Left kidney (tissue), 2 donors: Measurements from ENCODE around the gene PRG3. TPM values are rescaled to one million over a fixed set of nuclear protein-coding genes. Genes with fewer than 3 reads are reported as not detected.
"Not testable (repeated sequence)": the region's sequence is repeated elsewhere in the genome, so short reads cannot be mapped to it uniquely, and the experiment has no call there.

Experiments
- DNase-seq: peaks from one replicate; pipeline ENCODE4 v3.0.0-alpha.2; 2013
- polyA plus RNA-seq: library from polyadenylated mRNA; unstranded; fragments of 120-200 nt; gene quantifications from one replicate; pipeline ENCODE4 v1.2.1, GENCODE V29; 2013; ENCODE audit not compliant: insufficient read length

The PRG3 gene
- polyA plus RNA-seq, 1 donor, result 0.48 TPM

DNA sequence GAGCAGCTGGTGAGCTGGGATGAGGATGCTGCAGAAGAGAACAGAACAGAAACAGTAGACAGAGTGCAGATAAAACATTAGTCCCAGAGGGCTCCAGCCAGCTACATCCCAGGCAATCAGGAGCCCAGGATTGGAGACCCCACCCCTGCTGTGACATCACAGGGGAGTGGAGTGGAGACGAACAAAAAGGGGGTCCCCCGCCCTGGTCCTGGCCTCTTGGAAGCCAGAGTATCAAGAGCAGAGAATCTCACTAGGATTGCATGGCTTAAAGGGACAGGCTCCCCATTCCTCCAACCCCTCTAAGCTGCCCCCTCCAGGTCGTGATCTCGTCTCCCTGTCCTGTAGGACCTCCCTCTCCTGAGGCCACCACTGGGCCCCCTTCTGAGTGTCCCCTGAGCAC, 42.8 kb downstream of the PRG3 start, which contains the start of gene P2RX3:
Gene P2RX3 (plus strand): TSS at position 211 of the 400 bp plus-strand sequence. CDS start 199 bp downstream, outside the sequence.
- no peak for DNase-seq

DNA sequence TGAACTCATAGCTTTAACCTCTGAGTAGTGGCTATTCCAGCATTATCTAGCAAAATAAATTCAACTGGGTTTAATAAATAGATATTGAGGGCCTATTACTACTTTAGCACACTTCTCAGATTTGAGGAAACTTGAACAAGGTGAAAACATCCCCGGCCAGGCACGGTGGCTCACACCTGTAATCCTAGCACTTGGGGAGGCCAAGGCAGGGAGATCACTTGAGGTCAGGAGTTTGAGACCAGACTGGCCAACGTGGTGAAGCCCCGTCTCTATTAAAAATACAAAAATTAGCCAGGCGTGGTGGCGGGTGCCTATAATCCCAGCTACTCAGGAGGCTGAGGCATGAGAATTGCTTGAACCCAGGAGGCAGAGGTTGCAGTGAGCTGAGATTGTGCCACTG, 44.1 kb downstream of the PRG3 start:
- DNase-seq, result not testable (repeated sequence)

DNA sequence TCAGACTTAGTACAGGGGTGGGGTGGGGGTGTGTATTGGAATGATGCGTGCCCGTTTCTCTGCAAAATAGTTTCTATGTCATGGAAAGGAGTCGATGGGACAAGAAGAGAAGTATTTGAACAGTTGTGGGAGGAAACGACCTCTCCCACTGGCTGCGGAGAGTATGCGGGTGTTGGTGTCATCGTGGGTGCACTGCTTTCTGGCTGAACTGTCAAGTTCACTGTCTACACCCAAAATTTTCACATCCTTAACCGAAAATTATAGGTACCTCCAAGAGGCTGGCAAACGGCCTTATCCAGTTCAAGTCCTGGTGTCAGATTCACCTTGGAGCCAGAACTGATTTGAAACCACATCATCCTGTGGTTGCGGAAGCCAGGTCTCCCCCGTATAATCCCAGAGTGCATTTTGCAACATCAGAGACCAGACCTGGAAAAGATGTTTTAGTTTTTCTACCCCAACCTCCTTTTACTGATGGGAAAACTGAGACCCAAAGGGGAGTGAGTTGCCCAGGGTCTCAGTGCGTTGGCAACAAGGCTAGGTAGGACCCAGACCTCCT, 44.8 kb downstream of the PRG3 start:
- DNase-seq, result no peak

DNA sequence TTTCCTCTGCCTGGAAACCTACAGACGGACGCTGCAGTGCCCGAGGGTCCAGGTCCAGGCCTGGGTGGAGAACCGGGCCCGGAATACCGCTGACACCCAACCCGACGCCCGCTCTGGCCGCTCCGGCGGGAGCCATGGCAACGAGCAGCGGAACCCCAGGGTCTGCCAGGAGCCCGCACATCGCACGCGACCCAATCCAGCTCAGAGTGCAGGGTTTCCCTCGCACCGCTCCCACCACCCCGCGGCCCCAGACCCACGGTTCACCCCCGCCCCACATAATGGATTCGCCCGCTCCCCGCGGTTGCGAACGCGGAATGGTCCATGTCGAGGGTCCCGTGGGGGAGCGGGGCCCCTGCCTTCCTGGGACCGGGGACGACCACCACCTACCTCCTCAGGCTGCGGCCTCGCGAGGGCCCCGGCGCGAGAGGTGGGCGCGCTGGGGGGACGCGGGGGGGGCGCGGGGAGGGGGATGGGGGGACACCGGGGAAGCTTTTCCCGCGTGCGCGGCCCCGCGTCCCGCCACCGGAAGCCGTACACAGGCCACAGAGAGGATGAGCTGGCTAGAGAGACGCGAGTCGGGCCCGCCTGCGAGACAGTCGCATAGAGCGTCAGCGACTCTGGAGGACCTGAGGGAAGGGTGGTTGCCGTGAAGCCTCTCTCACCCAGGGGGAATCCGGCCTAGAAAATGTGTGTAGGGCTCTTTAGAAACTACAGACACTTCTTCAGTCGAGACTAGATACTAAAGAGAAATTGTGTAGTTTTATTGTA, 45.4 kb downstream of the PRG3 start, which contains the start of gene SSRP1:
Gene SSRP1 (minus strand): TSS at position 550 of the 768 bp plus-strand sequence. CDS start 771 bp downstream, outside the sequence.
- DNase-seq, result peak; percentile 83

DNA sequence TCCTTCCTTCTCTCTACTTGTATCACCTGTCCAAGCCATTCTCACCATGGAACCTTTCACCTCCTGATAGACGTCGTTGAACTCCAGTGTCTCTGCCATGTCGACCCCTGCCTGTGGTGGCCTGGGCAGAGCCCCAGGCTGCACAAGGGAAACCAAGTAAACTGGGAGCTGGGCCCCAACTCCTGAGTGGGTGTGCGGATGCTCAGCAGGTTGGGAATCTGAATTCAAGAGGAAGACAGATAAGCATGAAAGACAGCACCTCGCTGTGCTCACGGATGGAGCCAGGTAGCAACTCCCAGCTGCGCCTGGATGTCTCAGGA, 46.0 kb downstream of the PRG3 start:
- DNase-seq, result no peak

DNA sequence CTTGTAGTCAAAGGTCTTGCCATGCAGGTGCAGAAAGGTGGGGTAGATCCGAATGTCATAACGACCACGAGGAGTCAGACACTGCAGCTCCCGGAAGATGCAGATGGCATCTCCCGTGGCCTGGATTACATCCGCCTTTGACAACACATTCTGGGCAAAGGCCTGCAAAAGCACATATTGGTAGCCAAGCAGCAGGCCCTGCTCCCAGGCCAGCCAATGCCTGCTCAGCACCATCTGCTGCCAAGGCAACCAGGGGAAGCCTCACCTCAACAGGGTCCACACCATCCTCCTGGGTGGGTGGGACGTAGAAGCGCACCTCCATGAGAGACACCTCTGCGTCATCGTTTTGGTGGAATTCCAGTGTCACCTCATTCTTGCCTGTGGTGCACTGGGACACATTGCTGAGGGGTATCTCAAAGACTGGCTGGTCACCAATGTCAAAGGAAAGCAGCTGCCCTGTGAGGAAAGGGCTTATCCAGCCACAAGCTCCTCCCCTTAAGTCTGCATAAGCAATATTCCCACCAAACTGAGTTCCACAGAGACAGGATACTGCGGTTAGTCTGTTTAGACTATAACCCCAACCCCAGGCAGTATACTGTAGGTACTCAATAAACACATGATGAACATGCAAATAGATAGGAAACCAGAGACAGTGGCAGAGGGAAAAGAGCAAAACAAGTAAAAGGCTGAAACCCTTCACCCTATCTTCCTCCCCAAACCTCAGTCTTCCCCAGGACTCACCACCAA, 48.1 kb downstream of the PRG3 start:
- no peak for DNase-seq

DNA sequence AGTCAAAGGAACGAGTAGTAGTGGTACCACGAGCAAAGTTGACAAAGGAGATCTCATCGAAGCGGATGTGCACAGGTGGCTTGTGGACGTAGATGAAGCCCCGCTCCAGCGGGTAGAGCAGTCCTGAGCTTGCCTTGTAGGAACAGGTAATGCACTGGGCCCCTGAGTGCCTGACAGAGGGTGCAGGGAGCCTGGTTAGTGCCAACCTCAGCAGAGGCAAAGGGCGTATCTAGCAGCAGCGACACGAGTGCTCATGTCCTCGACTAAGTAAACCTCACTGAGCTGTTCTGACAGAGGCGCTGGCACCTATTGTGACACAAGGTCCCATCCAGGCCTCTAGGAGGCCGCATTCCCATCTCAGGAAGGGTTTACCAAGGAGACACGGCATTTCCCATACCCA, 49.2 kb downstream of the PRG3 start:
- DNase-seq, result no peak

DNA sequence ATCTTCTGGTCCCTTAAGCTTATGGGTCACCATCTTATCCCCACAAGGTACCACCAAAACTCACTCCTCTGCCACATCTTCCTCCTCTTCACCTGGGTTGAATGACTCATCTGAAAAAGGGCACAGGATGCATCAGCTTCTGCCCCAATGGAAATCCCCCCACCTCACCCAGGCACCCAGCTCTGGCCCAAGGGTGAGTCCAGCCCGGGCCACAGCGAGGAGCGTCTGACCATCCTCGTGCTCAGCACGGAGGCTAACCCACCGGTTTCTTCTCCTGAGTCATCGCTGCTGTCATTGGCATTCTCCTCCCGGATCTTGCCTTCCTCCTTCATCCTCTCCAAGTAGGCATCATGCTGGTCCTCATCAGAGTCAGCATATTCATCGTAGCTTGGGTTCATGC, 50.9 kb downstream of the PRG3 start:
- DNase-seq, result no peak

DNA sequence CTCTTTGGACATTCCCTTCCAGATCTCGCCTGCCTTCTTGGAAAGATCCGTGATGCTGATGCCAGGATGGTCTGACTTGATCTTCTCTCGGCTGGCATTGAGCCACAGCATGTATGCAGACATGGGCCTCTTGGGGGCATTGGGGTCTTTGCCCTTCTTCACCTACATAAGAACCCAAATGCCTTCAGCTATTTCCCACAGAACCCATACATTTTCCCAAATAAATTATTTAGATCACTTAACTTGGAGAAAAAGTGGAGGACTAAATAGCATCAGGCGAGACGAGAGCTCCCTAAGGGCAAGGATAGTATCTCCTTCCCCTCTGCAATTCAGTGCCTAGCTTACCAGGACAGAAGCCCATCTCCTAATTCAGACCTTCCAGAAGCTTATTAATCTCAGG, 53.2 kb downstream of the PRG3 start:
- DNase-seq, result no peak

Other genes starting within 250 kb of the PRG3 start
- gene LRRC55, start 199.2 kb downstream of the PRG3 start, polyA plus RNA-seq, result 3.9 TPM
- gene APLNR, start 143.9 kb downstream of the PRG3 start, polyA plus RNA-seq, result 88.7 TPM
- 69.1 TPM for gene TNKS1BP1, start 56.2 kb downstream of the PRG3 start, polyA plus RNA-seq
- 200 TPM for gene SSRP1, start 45.3 kb downstream of the PRG3 start, polyA plus RNA-seq
- gene P2RX3, start 42.8 kb downstream of the PRG3 start, polyA plus RNA-seq, result 0.40 TPM
- 0.68 TPM for gene PRG2, start 9.5 kb upstream of the PRG3 start, polyA plus RNA-seq
- gene SLC43A3, start 46.0 kb upstream of the PRG3 start, polyA plus RNA-seq, result 27.2 TPM
- gene RTN4RL2, start 79.4 kb upstream of the PRG3 start, polyA plus RNA-seq, result 2.5 TPM
- 7.2 TPM for gene SLC43A1, start 134.6 kb upstream of the PRG3 start, polyA plus RNA-seq
- 32.4 TPM for gene TIMM10, start 149.6 kb upstream of the PRG3 start, polyA plus RNA-seq
- gene SMTNL1, start 156.4 kb upstream of the PRG3 start, polyA plus RNA-seq, result 0.47 TPM
- gene UBE2L6, start 186.5 kb upstream of the PRG3 start, polyA plus RNA-seq, result 31.2 TPM
- gene SERPING1, start 216.5 kb upstream of the PRG3 start, polyA plus RNA-seq, result 137 TPM